CD4-positive, alpha-beta T cell treated with Interleukin-17A for 4 hours (primary cell): ENCODE results near the gene RAB3C.

Source experiments
- DNase-seq: peaks from one replicate; pipeline ENCODE4 v3.0.0-alpha.2; 2020; ENCODE audit warnings: mixed read lengths

The RAB3C gene

GRCh38 chr5:58842852-58843251 is 260.0 kb downstream of the RAB3C start:
- no peak for DNase-seq

GRCh38 chr5:58844395-58844794 is 261.5 kb downstream of the RAB3C start:
- DNase-seq = no peak

- no peak for DNase-seq
These were observed 264.2 kb downstream of the RAB3C start for GRCh38 chr5:58847041-58847440.

GRCh38 chr5:58849223-58849622 is 266.3 kb downstream of the RAB3C start:
- DNase-seq = no peak

GRCh38 chr5:58849921-58850667 is 267.2 kb downstream of the RAB3C start:
- no peak for DNase-seq

- no peak for DNase-seq
These were observed 268.3 kb downstream of the RAB3C start for GRCh38 chr5:58851153-58851552.

GRCh38 chr5:58851571-58851970 is 268.7 kb downstream of the RAB3C start:
- no peak for DNase-seq

- no peak for DNase-seq
These were observed 269.7 kb downstream of the RAB3C start for GRCh38 chr5:58852566-58852965.

GRCh38 chr5:58854441-58854840 is 271.6 kb downstream of the RAB3C start:
- DNase-seq = no peak

- no peak for DNase-seq
These were observed 273.2 kb downstream of the RAB3C start for GRCh38 chr5:58855851-58856739.

GRCh38 chr5:58857609-58858008 is 274.7 kb downstream of the RAB3C start:
- DNase-seq = no peak

- DNase-seq = no peak
These were observed 277.8 kb downstream of the RAB3C start for GRCh38 chr5:58860680-58861079.

GRCh38 chr5:58868931-58869330 is 286.1 kb downstream of the RAB3C start:
- no peak for DNase-seq

- DNase-seq = peak; percentile 31
These were observed 288.9 kb downstream of the RAB3C start for GRCh38 chr5:58871648-58872242.

- no peak for DNase-seq
These were observed 289.9 kb downstream of the RAB3C start for GRCh38 chr5:58872670-58873273.

GRCh38 chr5:58875599-58875998 is 292.7 kb downstream of the RAB3C start:
- DNase-seq = no peak

GRCh38 chr5:58885260-58885659 is 302.4 kb downstream of the RAB3C start:
- DNase-seq = no peak

- peak; percentile 73 for DNase-seq
These were observed 303.7 kb downstream of the RAB3C start for GRCh38 chr5:58886315-58887207.

- DNase-seq = no peak
These were observed 304.4 kb downstream of the RAB3C start for GRCh38 chr5:58887311-58887710.

GRCh38 chr5:58887721-58888409 is 305.0 kb downstream of the RAB3C start:
- DNase-seq = no peak

GRCh38 chr5:58890265-58890664 is 307.4 kb downstream of the RAB3C start:
- no peak for DNase-seq

- DNase-seq = no peak
These were observed 307.8 kb downstream of the RAB3C start for GRCh38 chr5:58890701-58891085.
